CD4-positive, alpha-beta T cell treated with Interleukin-4 for 4 hours (primary cell): ENCODE measurements around the gene NKX1-1.
"Not testable (repeated sequence)": the region's sequence is repeated elsewhere in the genome, so short reads cannot be mapped to it uniquely, and the experiment has no call there.

Experiments used
- DNase-seq: peaks from one replicate; pipeline ENCODE4 v3.0.0-alpha.2; 2020

Gene NKX1-1

DNA sequence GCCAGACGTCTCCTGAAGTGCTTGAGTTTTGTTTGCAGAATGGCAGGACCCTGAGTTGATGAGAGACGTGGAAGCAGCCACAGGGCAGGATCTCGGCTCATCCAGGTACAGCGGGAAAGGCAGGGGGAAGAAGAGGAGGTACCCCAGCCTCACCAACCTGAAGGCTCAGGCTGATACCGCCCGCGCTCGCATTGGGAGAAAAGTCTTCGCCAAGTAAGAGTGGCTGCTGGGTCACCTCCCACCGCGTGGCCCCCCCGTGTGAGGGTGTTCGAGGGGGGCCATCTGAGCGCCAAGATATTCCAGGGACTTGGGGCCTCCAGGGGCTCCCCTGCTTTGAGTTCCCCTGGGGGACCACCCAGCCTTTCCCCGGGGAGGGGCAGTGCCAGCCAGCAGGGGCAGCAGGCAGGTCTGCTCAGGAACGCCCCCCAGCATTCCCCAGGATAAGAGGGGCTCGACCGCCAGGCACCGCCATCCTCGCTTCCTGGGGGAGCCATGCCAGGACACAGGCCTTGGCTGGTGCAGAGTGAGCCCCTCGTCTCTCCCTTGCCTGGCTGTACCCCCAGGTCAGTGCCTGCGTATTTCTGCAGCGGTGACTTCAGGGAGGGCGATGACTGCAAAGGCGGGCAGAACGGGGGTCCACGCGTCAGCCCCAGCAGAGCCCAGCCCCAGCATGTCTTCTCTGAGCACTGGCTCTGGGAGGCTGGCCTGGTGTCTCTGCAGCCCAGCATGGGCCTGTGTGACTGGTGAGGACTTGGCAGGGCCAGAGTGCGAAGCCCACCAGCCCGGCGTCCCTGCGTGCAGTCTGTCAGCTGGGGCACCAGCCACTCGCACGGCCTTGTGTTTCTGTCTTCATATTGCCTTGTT lies 22.3 kb downstream of the NKX1-1 start:
- no peak for DNase-seq

DNA sequence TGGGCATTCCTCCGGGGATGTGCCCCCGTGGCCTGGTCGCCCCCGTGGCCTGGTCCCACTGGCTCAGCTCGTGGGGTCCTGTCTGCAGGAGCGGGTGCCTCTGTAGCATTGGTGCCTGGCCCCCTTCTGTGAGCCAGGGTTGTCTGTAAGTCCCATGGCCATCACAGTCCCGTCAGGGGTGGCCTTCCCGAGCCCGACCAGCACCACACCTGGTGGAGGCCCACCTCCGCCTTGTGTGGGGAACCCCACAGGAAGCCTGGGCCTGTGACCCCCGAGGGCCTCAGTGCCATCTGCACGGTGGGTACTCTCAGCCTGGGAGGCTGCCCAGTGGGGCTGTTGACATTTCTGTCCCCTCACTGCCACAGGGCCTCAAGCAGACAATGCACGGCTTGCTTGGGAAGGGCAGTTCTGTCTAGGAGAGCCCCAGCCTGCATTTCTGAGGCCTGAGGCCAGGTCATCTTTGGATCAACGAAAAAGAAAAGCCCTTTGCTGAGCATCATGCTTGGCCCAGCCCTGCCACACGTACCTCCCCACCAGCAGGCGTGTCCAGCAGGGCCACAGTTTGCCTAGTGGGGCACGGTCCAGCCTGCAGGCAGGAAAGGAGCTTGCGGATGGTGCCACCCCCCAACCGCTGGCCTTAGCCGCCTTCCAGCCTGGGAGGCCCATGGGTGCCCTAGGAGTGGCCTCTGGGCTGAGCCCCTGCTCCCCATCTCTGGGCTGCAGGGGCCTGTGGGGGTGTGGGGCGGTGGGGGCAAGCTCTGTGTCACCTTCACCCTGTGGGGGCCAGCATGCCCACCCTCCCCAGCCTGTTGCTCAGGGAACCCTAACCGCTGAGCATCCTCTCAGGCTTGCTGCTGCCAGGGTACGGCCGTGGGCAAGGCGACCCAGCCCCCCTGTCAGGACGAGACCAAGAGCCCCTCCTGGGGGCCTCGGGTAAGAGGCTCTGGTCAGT lies 23.2 kb downstream of the NKX1-1 start:
- no peak for DNase-seq

DNA sequence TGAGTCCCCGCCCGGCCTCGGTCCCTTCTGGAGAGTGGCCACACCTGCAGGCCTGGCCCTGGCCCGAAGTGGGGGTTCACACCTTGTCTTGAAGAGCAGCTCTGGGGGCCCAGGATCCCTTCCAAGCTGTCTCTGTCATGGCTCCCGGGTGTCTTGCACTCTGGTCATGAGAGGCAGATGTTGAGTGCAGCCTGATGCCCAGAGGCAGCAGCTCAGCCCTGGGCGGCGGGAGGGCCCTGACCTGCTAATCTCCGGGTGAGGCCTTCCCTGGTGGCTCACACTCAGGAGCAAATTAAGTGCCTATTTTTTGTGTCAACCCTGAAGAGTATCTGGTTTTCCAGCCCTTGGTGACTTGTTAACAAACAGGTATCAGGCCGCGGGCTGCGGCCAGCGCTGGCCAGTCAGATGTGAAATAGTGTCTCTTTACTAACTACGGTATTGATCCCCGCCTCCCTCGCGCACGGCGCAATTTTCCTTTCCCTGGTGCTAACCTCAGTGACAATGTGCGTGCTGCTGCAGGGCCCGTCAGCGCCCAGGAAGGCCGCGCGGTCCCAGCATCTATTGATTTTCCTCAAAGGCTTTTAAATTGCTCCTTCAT lies 24.2 kb downstream of the NKX1-1 start:
- no peak for DNase-seq

DNA sequence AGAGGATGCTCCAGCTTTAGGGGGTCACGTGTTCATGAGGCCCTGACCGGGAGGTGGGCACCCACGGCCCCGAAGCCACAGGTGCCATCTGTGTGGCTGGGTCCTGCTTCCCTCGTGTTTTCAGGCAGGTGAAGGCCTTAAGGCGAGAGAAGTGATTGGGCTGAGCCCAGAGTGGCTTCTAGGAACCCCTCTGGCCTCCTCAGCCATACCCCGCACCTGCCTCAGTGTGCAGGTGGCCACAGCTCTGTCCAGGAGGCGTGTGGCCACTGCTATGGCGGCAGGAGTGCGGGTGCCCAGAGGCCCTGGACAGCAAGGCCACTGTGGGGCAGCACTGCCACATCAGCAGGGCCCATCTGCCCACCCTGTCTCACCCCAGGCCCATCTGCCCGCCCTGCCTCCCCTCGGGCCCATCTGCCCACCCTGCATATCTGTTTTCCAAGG lies 25.0 kb downstream of the NKX1-1 start:
- no peak for DNase-seq

DNA sequence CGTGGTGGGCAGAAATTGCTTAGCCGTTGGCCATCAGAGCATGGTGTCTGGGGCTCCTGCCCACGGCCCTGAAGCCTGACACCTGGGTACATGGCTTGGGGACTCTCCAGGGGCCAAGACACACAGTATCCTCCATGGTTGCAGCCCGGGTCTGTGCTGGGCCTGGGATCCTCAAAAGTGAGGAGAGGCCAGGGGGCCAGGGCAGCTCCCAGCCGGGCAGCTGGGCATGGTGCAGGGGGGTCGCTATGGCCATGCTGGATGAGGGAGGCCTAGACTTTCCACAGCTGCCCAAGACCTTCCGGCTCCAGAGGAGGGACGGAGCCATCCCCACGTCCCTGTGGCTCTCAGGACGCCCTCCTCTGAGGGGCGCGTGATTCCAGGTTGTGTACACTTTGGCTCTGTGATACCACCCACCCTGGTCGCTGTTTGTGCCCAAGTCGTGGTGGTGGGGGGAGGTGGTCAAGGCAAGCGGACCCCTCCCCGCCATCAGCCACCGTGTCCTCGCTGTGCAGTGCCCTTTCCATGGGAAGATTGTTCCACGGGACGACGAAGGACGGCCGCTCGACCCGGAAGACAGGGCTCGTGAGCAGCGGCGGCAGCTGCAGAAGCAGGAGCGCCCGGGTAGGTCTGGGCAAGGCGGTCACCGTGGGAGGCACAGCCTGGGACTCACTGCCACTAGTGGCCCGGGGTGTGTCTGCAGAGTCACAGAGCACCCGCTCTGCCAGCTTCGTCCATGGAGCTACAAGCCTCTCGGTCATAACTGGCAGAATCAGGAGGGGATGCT lies 25.7 kb downstream of the NKX1-1 start:
- DNase-seq: no peak

DNA sequence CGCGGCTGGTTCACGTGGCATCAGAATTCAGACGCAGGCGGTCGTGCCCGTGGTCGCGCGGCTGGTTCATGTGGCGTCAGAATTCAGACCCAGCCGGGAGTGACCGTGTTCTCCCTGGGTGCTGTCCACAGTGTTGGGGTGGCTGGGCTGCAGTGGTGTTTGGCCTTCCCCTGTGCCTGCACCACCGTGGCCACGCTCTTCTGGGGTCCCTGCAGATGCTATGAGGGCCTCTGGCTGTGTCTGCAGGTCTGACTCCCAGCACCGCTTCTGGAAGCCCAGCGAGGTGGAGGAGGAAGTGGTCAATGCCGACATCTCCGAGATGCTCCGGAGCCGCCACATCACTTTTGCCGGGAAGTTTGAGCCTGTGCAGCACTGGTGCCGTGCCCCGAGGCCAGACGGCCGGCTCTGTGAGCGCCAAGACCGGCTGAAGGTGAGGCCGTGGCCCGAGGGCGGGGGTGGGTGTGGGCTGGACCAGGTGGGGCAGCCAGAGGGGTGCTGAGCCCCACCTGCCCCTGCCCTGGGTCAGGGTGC lies 26.4 kb downstream of the NKX1-1 start:
- no peak for DNase-seq

DNA sequence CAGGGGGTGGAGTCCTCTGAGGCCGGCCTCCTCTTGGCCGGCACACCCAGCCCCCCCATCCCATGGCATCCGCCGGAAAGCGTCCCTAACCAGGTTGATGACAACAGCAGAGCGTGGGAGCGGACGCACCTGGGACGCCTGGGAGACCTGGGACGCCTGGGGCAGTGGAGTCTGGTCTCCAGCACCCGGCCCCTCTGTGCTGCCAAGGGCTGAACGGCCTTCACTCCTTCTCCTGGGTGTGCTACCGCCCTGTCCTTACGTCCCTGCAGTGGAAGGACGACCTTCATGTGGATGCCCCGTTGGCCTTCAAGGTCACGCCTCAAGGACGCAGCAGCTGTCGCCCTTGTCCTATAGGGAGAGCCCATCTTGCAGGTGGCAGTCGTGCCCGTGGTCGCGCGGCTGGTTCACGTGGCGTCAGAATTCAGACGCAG lies 26.9 kb downstream of the NKX1-1 start:
- no peak for DNase-seq

DNA sequence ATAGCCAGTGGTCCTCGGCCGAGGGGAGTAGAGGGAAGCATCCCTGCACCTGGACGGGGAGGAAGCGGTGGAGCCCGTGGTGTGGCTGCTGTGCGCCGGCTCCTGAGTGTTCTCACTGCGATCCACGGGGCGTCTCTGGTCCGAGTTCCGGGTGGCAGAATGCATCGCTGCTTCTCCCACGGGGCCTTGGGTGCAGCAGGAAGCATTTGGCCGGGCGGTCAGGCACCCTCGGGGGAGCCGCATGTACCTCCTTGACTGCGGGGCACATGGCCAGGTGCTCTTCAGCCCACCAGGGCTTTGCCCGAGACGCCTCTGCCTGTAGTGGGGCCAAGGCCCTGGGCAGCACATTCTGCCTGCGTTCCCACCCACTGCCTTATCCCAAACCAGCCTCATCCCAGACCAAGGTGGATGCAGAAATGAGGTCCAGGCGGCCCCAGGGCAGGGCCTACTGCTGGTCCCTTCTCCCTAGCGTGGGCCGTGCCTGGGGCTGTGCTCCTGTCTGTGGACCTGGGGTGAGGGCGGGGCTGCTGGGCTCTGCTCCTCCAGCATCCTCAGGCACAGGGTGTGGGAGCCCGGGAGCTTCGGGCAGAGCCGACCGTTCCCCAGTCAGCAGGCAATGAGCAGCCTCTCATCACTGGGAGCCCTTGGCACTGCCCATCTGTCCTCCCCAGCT lies 27.5 kb downstream of the NKX1-1 start:
- no peak for DNase-seq

DNA sequence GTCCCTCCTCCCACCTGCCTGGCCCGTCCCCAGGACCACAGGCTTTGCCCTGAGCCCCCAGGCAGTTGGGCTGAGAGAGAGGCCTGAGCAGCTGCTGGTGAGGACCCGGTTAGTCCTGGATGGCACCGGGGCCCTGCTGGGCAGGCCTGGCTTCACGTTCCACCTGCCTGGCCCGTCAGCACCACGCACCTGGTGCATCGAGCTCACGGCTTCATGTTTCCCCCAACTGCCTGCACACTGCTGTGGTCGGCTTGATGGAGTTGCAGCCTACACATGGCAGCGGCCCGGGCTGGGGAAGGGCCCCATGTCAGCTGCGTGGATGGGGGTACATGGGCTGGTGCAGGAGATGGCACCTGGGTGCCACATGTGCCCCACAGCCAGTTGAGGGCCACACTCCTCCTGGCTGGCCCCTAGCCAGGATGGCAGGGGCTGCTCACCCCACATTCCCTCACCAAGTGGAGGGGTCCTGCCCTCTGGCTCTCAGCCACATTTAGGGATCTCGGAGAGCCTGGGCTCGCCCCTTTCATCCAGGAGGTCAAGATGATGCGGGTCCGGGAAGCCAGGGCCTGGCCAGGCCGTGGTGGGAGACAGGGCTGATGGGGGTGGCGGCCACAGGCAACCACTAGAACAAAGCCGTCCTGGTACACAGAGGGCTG lies 28.5 kb downstream of the NKX1-1 start:
- no peak for DNase-seq

DNA sequence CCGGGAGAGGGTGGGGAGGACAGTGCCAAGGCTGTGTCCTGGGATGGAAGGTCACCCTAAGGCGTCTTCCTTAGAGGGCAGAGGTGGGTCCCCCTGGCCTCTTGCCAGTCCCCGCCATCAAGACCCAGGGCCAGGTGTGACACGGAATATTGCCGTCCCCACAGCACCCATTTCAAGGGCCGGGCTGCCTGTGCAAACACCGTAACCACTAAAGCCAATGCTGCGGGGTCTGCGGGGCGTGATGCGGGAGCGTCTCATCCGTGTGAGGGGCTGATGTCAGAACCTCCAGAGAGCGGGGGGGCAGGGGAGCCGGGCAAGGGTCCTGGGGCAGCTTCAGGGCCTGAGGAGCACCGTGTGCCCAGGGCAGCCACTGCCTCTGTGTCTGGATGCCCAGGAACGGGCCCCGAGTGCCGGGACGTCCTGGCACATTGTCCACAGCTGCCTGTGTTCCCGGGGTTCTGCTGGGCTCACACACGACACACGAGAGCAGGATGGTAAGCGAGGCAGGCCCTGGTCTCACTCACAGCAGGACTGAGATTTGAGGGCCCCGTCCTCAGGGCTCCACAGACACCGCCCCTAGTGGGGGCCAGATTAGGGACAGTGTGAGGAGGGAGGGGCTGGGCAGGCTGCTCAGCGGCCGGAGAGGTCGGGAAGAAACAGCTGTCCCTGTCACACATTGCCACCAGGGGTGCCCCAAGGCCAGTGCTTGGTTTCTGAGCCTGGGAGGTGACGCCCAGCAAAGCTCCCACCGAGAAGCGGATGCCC lies 29.2 kb downstream of the NKX1-1 start:
- DNase-seq: no peak

DNA sequence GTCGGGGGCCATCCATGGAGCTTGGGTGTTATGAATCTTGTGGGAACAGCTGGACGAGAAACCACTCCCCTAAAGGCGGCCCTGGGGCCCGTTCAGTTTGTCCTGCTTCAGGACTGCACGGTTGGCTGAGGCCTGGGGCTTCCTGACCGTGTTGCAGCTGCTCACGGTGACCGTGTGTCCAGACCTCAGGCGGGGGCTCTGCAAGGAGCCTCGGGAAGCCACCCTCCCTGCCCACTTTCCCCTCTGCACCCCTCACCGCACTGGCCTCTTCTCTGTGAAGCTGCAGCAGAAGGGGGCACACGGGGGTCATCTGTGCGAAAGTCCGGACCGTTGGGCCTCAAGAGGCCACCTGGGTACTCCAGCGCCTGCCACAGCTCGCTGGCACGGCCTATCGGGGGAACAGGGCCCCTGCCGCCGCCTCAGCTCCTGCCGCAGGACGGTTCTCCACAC lies 29.8 kb downstream of the NKX1-1 start:
- no peak for DNase-seq

DNA sequence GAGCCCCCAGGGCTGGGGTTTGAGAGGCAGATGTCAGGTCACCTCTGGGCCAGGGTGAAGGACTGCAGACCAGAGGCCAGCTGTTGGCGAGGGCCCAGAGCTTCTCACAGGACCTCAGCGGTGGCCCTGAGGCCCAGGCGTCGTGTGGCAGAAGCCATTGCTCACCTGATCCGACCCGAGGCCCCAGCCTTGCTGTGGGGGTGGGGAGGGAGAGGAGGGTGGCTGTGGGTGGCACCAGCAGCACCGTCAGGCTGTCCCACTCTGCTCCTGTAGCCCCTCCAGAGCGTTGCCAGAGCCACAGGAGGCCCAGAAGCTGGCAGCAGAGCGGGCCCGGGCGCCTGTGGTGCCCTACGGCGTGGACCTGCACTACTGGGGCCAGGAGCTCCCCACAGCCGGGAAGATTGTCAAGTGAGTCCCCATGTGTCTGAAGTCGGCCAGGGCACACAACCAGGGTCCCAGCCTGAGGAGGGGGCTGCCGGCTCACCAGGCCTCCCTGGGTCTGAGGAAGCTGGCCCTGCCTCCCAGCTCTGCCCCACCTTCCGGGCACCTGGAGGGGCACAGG lies 30.4 kb downstream of the NKX1-1 start:
- no peak for DNase-seq

DNA sequence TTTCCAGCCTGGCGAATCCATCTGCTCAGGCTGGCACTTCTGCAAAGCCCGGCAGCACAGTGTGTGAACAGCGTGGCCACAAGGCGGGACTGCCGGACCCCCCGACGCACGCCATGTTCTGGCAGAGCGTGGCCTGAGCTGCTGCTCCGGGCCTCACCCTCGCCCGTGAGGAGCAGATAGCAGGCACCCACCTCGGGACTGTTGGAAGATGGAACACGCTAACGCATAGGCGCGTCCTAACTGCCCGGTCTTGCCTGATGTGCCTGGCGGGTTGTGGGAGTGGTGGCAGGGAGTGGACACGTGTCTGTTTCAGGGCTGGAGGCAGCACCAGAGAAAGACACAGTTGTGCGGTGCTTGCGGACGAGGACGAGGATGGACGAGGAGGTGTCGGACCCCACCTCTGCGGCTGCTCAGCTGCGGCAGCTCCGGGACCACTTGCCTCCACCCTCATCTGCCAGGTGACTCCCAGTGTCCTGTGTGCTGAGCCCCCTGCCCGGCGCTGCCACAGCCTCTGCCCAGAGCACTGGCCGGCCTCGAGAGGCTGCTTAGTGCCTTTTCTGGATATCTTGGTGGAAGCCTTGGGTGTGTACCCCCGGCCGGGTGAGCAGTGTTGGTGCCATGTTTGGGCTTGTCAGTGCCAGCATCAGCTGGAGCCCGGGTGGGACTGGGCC lies 31.1 kb downstream of the NKX1-1 start:
- DNase-seq: no peak

DNA sequence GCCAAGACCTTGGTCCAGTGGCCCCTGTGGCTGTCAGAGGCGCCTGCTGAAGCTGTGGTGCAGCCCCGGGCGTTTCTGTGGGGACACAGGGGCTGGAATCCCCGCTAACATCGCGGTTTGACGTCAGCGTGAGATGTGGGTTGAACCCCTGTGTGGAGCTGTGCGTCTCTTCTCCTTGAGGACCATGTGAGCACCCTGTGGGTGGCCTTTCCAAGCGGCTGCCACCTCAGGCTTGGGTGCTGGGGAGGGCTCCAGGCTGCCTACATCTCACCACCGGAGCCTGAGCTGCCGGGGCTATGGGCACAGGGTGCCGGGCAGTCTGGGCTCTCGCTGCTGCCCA lies 31.6 kb downstream of the NKX1-1 start:
- no peak for DNase-seq

DNA sequence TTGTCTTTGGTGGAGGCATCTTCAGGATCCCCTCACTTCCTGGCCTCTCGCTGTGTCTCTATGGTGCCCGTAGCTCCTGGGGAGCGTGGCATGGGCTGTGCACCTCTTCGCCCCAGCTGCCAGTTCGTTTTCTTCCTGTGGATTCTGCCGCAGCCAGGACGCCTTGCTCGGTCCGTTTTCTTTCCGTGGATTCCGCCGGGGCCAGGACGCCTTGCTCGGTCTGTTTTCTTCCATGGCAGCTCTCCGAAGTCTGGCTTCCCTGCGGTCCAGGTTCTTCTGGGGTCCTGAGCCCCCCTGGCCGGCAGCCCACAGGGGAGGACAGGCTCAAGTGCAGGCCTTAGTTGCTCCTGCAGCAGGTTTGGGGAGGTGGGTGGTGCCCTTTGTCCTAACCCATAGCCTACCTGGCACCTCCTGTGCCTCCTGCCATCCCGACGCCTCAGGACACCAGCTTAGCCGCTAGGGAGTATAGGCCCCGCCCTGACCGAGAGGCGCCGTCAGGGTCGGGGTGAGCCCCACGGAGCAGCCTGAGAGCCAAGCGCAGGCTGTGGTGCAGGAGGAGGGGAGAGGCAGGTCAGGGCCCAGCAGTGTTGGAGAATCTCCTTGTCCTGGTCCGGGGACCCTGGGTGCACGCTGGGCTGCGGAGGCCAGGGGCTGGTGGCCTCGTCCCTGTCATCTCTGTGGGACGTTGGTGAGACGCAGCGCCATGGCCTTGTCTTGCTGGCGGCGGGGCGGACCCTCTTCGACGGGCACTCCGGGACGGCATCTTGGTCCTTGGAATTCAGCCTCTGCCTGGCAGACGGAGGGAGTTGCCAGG lies 32.1 kb downstream of the NKX1-1 start:
- no peak for DNase-seq

DNA sequence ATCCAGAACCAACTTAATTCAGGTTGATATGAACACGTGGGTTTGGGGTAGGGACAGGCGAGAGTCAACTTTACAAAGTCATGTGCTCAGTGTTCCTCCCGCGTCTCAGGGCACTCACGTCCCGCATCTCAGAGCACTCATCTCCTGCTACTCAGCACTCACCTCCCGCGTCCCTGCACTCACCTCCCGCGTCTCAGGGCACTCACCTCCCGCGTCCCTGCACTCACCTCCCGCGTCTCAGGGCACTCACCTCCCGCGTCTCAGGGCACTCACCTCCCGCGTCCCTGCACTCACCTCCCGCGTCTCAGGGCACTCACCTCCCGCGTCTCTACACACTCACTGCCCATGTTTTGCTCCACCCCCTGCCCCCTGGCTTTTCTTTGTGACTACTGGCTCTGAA lies 33.7 kb downstream of the NKX1-1 start:
- not testable (repeated sequence) for DNase-seq

DNA sequence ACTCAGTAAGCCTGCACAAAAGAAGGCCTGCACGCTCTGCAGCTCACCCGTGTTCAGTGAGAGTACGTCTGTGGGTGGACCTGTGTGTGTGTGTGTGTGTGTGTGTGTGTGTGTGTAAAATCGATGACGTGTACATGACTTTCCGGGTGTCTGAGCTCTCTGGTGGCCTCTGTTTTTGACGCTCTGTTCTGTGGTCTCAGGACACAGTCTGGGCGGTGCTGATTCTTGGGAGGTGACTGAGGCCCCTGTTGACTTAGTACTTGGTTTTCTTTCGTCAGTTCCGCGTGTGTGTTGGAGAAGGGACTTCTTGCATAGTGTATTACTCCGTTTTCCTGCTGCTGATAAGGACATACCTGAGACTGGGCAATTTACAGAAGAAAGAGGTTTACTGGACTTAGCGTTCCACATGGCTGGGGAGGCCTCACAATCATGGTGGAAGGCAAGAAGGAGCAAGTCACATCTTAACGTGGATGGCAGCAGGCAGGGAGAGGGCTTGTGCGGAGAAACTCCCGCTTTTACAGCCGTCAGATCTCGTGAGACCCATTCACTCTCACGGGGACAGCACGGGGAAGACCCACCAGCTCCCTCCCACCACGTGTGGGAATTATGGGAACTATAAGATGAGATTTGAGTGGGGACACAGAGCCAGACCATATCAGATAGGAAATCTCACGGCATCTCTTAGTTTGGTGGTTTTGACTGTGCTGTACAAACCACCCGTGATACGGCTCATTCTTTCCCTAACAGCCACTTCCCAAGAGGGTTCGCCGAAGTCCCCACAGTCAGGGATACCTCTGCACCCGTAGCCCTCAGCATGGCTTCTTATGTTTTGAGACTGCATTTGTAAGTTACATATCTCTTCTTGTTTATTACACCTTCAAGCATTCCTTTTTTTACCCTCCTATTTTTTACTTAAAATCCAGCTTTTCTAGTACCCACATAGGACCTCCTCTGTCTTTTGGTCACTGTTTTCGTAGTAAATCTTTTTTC lies 34.8 kb downstream of the NKX1-1 start:
- no peak for DNase-seq
